GM19438 (cell line): Measurements from ENCODE around the gene ZCCHC17.
"Not testable (repeated sequence)": the region's sequence is repeated elsewhere in the genome, so short reads cannot be mapped to it uniquely, and the experiment has no call there.

Source experiments
- ATAC-seq: cut with Tn5 transposase; IDR thresholded peaks from one replicate; pipeline ENCODE4 v1.9.1; 2021; ENCODE audit warnings: low read depth; ENCODE audit not compliant: unreplicated experiment

ZCCHC17 gene

GRCh38 chr1:31296486-31297276 is at the start of gene ZCCHC17, which contains the start of gene SNRNP40:
Gene ZCCHC17 (plus strand): TSS chr1:31297032. CDS start chr1:31310099, 13,067 bp downstream.
Gene SNRNP40 (minus strand): TSS chr1:31296788. CDS start chr1:31296751, 37 bp downstream.
- peak; percentile 97 for ATAC-seq

- ATAC-seq: no peak
Observed at GRCh38 chr1:31248276-31248675, 48.6 kb upstream of the ZCCHC17 start.

GRCh38 chr1:31249854-31250253 is 47.0 kb upstream of the ZCCHC17 start:
- ATAC-seq: no peak

GRCh38 chr1:31257213-31257612 is 39.6 kb upstream of the ZCCHC17 start:
- ATAC-seq: no peak

GRCh38 chr1:31258581-31258980 is 38.3 kb upstream of the ZCCHC17 start:
- no peak for ATAC-seq

GRCh38 chr1:31259746-31260145 is 37.1 kb upstream of the ZCCHC17 start:
- ATAC-seq: no peak

GRCh38 chr1:31261916-31262315 is 34.9 kb upstream of the ZCCHC17 start:
- ATAC-seq: no peak

GRCh38 chr1:31262393-31262792 is 34.4 kb upstream of the ZCCHC17 start:
- not testable (repeated sequence) for ATAC-seq

- ATAC-seq: no peak
Observed at GRCh38 chr1:31263408-31263807, 33.4 kb upstream of the ZCCHC17 start.

GRCh38 chr1:31264790-31265386 is 31.9 kb upstream of the ZCCHC17 start:
- ATAC-seq: no peak

GRCh38 chr1:31266547-31266946 is 30.3 kb upstream of the ZCCHC17 start:
- ATAC-seq: no peak

- no peak for ATAC-seq
Observed at GRCh38 chr1:31272369-31272768, 24.5 kb upstream of the ZCCHC17 start.

GRCh38 chr1:31273619-31274018 is 23.2 kb upstream of the ZCCHC17 start:
- no peak for ATAC-seq

- ATAC-seq: not testable (repeated sequence)
Observed at GRCh38 chr1:31282426-31282825, 14.4 kb upstream of the ZCCHC17 start.

- not testable (repeated sequence) for ATAC-seq
Observed at GRCh38 chr1:31287791-31288190, 9.0 kb upstream of the ZCCHC17 start.

- ATAC-seq: no peak
Observed at GRCh38 chr1:31289021-31289420, 7.8 kb upstream of the ZCCHC17 start.

- no peak for ATAC-seq
Observed at GRCh38 chr1:31295874-31296485, 852 bp upstream of the ZCCHC17 start.

- ATAC-seq: peak; percentile 1
Observed at GRCh38 chr1:31297277-31298247, 730 bp downstream of the ZCCHC17 start.

- no peak for ATAC-seq
Observed at GRCh38 chr1:31299365-31299764, 2.5 kb downstream of the ZCCHC17 start.

GRCh38 chr1:31300193-31300592 is 3.4 kb downstream of the ZCCHC17 start:
- ATAC-seq: no peak
